ENCODE measurements around the gene MORN1. TPM values are rescaled to one million over a fixed set of nuclear protein-coding genes. Genes with fewer than 3 reads are reported as not detected.

The MORN1 gene
- total RNA-seq, 6 experiments from 2014 or later, result 3.1 to 7.1 (median 4.5) TPM

DNA sequence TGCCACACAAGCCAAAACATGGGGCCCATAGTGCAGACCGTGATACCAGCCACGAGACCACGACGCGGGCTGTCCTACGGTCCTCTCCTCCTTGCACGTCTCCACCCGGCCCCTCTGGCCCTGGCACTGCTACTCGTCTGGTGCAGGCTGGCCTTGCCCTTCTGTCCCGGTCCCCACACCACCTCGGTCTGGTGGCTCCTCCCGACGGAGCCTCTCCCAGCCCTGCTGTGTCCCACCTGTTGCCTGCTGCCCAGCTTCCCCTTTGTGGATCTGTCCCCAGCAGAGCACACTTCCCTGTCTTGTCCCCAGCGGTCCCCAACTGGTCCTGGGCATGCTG is 50.5 kb downstream of the MORN1 start:
- H3K4me3 ChIP-seq, result no peak overlapping the region
- no peaks in the 10 kb centered on the region for H3K9me3 ChIP-seq
- TF ChIP-seq POLR2A (IDR thresholded peaks at IDR 0.05), result no peak
- TF ChIP-seq, protein P1, sequence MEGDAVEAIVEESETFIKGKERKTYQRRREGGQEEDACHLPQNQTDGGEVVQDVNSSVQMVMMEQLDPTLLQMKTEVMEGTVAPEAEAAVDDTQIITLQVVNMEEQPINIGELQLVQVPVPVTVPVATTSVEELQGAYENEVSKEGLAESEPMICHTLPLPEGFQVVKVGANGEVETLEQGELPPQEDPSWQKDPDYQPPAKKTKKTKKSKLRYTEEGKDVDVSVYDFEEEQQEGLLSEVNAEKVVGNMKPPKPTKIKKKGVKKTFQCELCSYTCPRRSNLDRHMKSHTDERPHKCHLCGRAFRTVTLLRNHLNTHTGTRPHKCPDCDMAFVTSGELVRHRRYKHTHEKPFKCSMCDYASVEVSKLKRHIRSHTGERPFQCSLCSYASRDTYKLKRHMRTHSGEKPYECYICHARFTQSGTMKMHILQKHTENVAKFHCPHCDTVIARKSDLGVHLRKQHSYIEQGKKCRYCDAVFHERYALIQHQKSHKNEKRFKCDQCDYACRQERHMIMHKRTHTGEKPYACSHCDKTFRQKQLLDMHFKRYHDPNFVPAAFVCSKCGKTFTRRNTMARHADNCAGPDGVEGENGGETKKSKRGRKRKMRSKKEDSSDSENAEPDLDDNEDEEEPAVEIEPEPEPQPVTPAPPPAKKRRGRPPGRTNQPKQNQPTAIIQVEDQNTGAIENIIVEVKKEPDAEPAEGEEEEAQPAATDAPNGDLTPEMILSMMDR (IDR thresholded peaks at IDR 0.05), result no peak
- no peaks in the 10 kb centered on the region for H3K36me3 ChIP-seq
- no peaks in the 10 kb centered on the region for H3K27me3 ChIP-seq
- H3K4me1 ChIP-seq, result no peaks in the 10 kb centered on the region
- ATAC-seq (no peak), DNase-seq (no peak)
- intact Hi-C loops (cut with DNase I), result no loop called here
- H3K27ac ChIP-seq, result no peak overlapping the region
- 86% methylated on average over 5 of the region's 14 CpGs for WGBS (ENCODE audit: insufficient coverage, low coverage, low lambda C conversion rate, missing lambda C conversion rate)

DNA sequence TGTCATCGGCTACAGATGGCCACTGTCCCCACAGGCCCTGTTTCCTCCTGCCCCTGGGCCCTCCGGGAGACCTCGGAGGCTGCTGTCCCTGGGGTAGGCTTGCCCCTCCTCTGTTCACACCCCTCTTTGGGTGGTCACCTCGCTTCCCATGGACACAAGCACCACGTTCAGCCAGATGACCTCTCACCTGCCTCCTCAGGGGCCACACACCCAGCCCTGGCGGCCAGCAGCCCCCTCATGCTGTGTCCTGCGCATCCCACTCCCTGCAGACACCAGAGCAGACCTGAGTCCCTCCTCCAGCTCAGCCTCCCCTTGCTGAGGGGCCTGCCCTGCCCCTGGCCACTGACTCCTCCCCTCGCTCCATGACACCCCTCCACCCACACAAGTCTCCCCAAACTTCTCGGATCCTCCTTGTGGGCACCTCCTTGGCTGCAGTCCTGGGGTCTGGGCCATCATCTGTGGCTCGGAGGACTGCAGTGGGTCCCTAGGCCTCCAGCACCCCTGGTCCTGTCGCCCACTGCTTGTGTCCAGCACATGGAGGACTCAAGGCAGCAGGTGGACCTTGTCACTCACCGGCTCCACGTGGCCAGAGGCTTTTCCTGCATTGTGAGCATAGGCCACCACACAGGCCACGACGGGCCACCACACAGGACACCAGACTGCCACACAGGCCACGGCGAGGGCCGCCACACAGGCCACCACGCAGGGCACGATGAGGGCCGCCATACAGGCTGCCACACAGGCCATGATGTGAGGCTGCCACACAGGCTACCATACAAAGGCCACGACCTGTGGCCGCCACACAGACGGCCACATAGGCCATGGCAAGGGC is 51.1 kb downstream of the MORN1 start:
- 71% methylated on average over 5 of the region's 24 CpGs for WGBS (ENCODE audit: insufficient coverage, low coverage, low lambda C conversion rate, missing lambda C conversion rate)
- ATAC-seq (no peak), DNase-seq (no peak)
- no peaks in the 10 kb centered on the region for H3K36me3 ChIP-seq
- H3K27ac ChIP-seq, result no peak overlapping the region
- H3K9me3 ChIP-seq, result no peaks in the 10 kb centered on the region
- no peaks in the 10 kb centered on the region for H3K27me3 ChIP-seq
- no peaks in the 10 kb centered on the region for H3K4me1 ChIP-seq
- intact Hi-C loops (cut with DNase I), result no loop called here
- no peak for TF ChIP-seq POLR2A (IDR thresholded peaks at IDR 0.05)
- TF ChIP-seq, protein P1 (IDR thresholded peaks at IDR 0.05), result no peak
- H3K4me3 ChIP-seq, result no peak overlapping the region

DNA sequence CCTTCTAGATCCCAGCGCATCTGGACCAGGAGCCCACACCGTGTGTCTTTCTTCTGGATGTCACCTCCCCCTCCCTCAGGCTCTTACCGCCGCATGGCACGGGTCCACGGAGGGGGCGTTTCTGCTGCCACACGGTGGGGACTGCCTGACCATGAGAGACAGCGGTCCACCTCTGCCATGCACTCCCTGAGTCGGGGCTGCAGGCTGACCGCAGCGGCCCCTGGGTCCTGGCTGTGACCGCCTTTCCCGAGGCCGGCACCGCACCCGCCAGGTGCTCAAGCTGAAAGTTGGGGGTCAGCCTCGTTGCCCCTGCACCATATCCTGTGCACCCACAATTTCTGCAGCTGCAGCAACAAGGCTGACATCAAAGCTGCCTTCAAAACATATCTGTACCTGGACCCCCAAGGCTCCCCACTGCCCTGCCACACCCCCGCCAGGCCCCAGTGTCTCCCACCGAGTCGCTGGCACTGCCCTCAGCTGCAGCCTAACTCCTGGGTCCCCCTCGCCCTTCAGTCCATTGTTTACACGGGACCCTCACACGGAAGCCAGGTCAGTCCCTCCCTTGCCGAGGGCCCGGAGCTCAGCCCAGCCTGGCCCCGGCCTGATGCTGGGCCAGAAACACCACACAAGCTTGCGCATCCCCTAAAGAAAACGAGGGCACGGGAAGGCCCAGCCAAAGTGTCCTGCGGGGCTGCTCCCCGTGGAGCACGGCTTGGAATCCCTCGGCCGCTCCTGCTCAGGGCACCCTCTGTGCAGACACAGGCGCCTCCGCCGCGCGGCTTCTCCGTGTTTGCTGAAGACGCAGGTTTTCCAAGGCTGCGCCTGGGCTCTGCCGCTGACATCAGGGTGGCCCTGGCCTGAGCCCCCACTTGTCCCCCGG is 51.9 kb downstream of the MORN1 start:
- 75% methylated on average over 13 of the region's 45 CpGs for WGBS (ENCODE audit: insufficient coverage, low coverage, low lambda C conversion rate, missing lambda C conversion rate)
- no peaks in the 10 kb centered on the region for H3K9me3 ChIP-seq
- H3K4me1 ChIP-seq, result no peaks in the 10 kb centered on the region
- H3K27ac ChIP-seq, result no peak overlapping the region
- H3K36me3 ChIP-seq, result no peaks in the 10 kb centered on the region
- DNase-seq, result no peak
- H3K27me3 ChIP-seq, result no peaks in the 10 kb centered on the region
- ATAC-seq, result no peak
- H3K4me3 ChIP-seq, result no peak overlapping the region
- intact Hi-C loops (cut with DNase I), result no loop called here
- TF ChIP-seq POLR2A (IDR thresholded peaks at IDR 0.05), result no peak
- TF ChIP-seq, protein P1 (IDR thresholded peaks at IDR 0.05), result no peak

DNA sequence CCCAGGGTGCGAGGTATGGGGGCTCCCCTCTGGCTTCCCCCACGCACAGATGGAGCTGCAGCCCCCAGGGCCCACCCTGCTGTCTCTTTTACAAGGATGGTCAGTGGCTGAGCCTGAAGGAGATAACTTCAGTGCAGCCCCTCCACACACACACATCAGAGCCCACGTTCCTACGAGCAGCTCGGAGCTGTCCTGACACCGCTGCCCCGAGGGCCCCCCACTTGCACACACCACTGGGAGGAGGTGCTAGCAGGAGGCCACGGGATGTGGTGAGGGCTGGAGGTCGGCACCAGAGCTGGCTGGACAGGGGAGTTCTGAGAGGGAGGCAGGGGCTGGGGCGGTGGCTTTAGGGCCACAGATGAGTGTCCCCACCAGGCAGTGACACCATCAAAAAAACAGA is 53.9 kb downstream of the MORN1 start:
- TF ChIP-seq, protein P1 (IDR thresholded peaks at IDR 0.05), result no peak
- no peak for TF ChIP-seq POLR2A (IDR thresholded peaks at IDR 0.05)
- H3K27me3 ChIP-seq, result no peaks in the 10 kb centered on the region
- no peaks in the 10 kb centered on the region for H3K36me3 ChIP-seq
- H3K4me3 ChIP-seq, result no peak overlapping the region
- H3K9me3 ChIP-seq, result no peaks in the 10 kb centered on the region
- DNase-seq, result no peak
- no peak overlapping the region for H3K27ac ChIP-seq
- intact Hi-C loops (cut with DNase I), result no loop called here
- no peak for ATAC-seq
- no peaks in the 10 kb centered on the region for H3K4me1 ChIP-seq
- 60% methylated on average over 1 of the region's 10 CpGs for WGBS (ENCODE audit: insufficient coverage, low coverage, low lambda C conversion rate, missing lambda C conversion rate)

Measured in right lobe of liver (tissue), 6 donors.